ENCODE data around the gene UXS1. TPM values are rescaled to one million over a fixed set of nuclear protein-coding genes. Genes with fewer than 3 reads are reported as not detected.
"Not testable (repeated sequence)": the region's sequence is repeated elsewhere in the genome, so short reads cannot be mapped to it uniquely, and the experiment has no call there.

UXS1 gene
- total RNA-seq, 1 donor: 96.9 TPM

- Histone ChIP-seq H3K27me3 (ENCODE audit: insufficient read depth, low read length) (no peaks in the 10 kb centered on the region), H3K4me1 (ENCODE audit: insufficient read depth, low read length) (peaks cover 14% of the 10 kb centered on the region), H3K9me3 (ENCODE audit: low read depth, low read length) (no peaks in the 10 kb centered on the region), H3K4me3 (ENCODE audit: low read length) (no peak overlapping the region)
These were observed 55.4 kb downstream of the UXS1 start for GRCh38 chr2:106138543-106139237.

- no peak overlapping the region for H3K4me3 ChIP-seq (ENCODE audit: low read length)
- peaks cover 14% of the 10 kb centered on the region for H3K4me1 ChIP-seq (ENCODE audit: insufficient read depth, low read length)
- no peaks in the 10 kb centered on the region for H3K9me3 ChIP-seq (ENCODE audit: low read depth, low read length)
- no peaks in the 10 kb centered on the region for H3K27me3 ChIP-seq (ENCODE audit: insufficient read depth, low read length)
These were observed 56.2 kb downstream of the UXS1 start for GRCh38 chr2:106137731-106138521.

DNA sequence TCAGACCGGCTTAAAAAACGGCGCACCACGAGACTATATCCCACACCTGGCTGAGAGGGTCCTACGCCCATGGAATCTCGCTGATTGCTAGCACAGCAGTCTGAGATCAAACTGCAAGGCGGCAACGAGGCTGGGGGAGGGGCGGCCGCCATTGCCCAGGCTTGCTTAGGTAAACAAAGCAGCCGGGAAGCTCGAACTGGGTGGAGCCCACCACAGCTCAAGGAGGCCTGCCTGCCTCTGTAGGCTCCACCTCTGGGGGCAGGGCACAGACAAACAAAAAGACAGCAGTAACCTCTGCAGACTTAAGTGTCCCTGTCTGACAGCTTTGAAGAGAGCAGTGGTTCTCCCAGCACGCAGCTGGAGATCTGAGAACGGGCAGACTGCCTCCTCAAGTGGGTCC is 62.9 kb downstream of the UXS1 start:
- H3K9me3 ChIP-seq (ENCODE audit: low read depth, low read length); H3K4me3 ChIP-seq (ENCODE audit: low read length); H3K4me1 ChIP-seq (ENCODE audit: insufficient read depth, low read length); H3K27me3 ChIP-seq (ENCODE audit: insufficient read depth, low read length): not testable (repeated sequence)

DNA sequence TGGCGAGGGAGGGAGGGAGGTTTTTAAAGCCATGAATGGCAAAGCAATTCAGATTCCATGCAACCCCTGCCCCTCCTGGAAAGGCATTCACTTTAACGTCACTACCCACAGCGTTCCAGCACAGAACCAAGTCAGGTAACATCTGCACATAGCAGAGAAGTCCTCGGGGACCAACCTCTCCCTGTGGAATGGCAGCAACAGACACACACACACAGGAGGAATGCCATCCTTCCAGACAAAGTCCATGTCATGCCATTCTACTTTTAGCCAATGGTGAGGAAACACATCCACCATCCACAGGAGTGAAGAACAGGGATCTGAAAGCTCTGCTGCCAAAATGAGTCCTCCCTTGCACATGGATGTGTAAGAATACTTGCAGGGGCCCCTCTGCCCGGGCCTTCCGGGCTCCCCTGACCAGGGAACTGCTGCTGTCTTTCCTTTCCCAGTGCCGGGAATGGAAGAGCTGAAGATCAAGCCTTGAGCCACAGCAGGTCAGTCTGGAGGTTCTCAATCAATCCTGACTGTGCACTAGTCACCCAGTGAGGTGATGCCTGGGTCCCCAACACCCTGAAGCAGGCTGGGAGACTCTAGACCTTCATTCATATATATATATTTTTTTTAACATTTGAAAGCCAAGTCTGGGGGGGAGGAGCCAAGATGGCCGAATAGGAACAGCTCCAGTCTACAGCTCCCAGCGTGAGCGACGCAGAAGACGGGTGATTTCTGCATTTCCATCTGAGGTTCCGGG is 63.7 kb downstream of the UXS1 start:
- Histone ChIP-seq H3K4me1 (ENCODE audit: insufficient read depth, low read length) (no peaks in the 10 kb centered on the region), H3K27me3 (ENCODE audit: insufficient read depth, low read length) (no peaks in the 10 kb centered on the region), H3K9me3 (ENCODE audit: low read depth, low read length) (no peaks in the 10 kb centered on the region), H3K4me3 (ENCODE audit: low read length) (no peak overlapping the region)

- no peaks in the 10 kb centered on the region for H3K4me1 ChIP-seq (ENCODE audit: insufficient read depth, low read length)
- H3K27me3 ChIP-seq (ENCODE audit: insufficient read depth, low read length): no peaks in the 10 kb centered on the region
- H3K4me3 ChIP-seq (ENCODE audit: low read length): no peak overlapping the region
- H3K9me3 ChIP-seq (ENCODE audit: low read depth, low read length): no peaks in the 10 kb centered on the region
These were observed 64.5 kb downstream of the UXS1 start for GRCh38 chr2:106129592-106129991.

- Histone ChIP-seq H3K9me3 (ENCODE audit: low read depth, low read length) (no peaks in the 10 kb centered on the region), H3K27me3 (ENCODE audit: insufficient read depth, low read length) (no peaks in the 10 kb centered on the region), H3K4me1 (ENCODE audit: insufficient read depth, low read length) (no peaks in the 10 kb centered on the region), H3K4me3 (ENCODE audit: low read length) (no peak overlapping the region)
These were observed 65.0 kb downstream of the UXS1 start for GRCh38 chr2:106129150-106129549.

DNA sequence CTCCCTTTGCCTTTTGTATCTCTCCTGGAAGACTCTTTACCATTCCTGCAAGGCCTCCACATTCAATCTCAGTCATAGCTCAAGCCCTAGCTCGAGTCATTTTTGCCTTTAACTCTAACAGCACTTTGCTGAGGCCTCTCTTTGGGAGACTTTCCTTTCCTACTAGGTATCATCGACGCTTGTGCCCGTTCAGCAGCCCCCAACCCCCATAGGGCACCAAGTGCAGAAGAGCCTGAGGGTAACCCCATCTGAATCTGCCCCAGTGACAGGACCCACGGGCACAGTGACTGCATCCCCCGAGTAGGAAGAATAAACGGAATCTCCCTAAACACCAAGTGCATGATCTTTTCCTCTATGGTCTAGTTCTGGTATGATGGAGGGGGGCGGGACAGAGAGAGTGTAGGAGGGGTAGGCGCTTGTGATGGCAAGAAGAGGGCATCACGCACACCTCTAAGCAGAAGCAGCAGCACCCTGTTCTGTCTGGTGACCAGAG is 66.3 kb downstream of the UXS1 start:
- H3K27me3 ChIP-seq (ENCODE audit: insufficient read depth, low read length): no peaks in the 10 kb centered on the region
- no peak overlapping the region for H3K4me3 ChIP-seq (ENCODE audit: low read length)
- H3K9me3 ChIP-seq (ENCODE audit: low read depth, low read length): no peaks in the 10 kb centered on the region
- H3K4me1 ChIP-seq (ENCODE audit: insufficient read depth, low read length): no peaks in the 10 kb centered on the region

DNA sequence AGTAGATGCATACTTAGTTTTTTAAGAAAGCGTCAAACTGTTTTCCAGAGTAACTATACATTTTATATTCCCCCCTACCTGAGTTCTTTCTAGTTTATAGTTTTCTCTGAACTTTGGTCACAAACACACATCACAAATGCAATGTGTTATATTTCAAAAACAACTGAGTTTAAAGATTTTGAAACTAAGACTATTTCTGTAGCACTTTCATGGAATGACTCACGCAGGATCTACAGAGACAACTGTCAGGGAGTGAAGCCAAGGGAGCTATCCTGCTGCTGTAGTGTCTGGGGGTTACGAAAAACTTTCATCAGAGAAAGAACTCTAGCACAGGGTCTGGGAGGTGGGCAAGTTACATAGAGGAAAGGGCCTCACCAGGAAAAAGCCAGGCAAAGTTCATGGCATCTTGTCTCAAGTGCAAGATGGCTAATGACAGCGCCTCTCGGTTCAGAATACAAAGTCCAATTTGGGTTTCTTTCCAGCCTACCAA is 66.8 kb downstream of the UXS1 start:
- Histone ChIP-seq H3K4me1 (ENCODE audit: insufficient read depth, low read length) (no peaks in the 10 kb centered on the region), H3K4me3 (ENCODE audit: low read length) (no peak overlapping the region), H3K27me3 (ENCODE audit: insufficient read depth, low read length) (no peaks in the 10 kb centered on the region), H3K9me3 (ENCODE audit: low read depth, low read length) (no peaks in the 10 kb centered on the region)

DNA sequence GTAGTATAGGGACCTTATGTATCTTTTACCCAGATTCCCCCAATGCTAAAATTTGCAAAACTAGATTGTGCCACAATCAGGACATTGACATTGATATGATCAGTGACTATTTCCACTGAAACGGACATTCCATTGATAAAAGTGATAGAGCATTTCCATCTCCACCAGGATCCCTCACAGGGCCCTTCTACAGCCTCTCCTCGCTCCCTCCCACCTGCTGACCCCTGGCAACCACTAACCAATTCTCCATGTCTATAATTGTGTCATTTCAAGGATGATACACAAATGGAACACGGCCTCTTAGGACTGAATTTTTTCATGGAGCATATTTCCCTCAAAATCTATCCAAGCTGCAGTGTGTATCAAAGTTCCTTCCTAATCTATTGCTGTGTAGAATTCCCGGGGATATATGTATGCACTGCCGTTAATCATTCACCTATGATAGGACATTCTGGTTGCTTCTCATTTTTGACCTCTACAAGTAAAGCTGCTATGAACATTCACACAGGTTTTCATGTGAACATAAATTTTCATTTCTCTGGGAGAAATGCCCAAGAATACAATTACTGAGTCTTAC is 67.3 kb downstream of the UXS1 start:
- H3K4me1 ChIP-seq (ENCODE audit: insufficient read depth, low read length): no peaks in the 10 kb centered on the region
- H3K27me3 ChIP-seq (ENCODE audit: insufficient read depth, low read length): no peaks in the 10 kb centered on the region
- no peaks in the 10 kb centered on the region for H3K9me3 ChIP-seq (ENCODE audit: low read depth, low read length)

GRCh38 chr2:106126295-106126694 is 67.8 kb downstream of the UXS1 start:
- Histone ChIP-seq H3K9me3 (ENCODE audit: low read depth, low read length) (no peaks in the 10 kb centered on the region), H3K27me3 (ENCODE audit: insufficient read depth, low read length) (no peaks in the 10 kb centered on the region), H3K4me1 (ENCODE audit: insufficient read depth, low read length) (no peaks in the 10 kb centered on the region), H3K4me3 (ENCODE audit: low read length) (no peak overlapping the region)

More for the DNA sequence above, 67.3 kb downstream of the UXS1 start:
- H3K4me3 ChIP-seq (ENCODE audit: low read length): no peak overlapping the region

DNA sequence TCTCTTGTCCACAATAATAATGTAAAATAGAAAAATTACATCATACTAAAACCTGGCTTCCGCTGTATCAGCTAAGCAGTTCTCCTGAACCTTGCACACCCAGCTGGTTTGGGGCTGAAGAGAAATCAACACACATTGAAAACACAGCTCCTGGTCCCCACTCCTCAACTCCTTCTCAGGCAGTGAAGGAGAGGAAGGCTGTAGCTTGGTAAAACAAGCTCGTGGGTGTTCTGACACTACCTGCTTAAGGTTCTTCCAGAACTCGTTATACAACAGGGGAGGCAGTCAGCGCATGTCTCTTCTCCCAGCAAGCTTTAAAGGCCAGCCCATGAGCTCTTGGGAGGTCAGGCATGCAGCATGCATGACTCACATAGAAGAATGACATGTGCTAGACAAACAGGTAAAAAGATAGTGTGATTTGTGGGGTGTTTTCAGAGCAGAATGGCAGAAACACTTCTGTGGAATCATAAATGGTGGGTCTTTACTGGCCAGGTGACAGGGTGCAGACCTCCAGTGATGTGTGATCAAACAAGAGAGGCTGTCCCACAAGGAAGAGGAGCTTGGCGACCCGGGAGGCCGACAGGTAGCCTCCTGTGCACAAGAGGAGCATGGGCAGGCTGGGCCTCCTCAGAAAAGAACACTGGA is 69.1 kb downstream of the UXS1 start:
- Histone ChIP-seq H3K4me1 (ENCODE audit: insufficient read depth, low read length) (no peaks in the 10 kb centered on the region), H3K27me3 (ENCODE audit: insufficient read depth, low read length) (no peaks in the 10 kb centered on the region), H3K4me3 (ENCODE audit: low read length) (no peak overlapping the region), H3K9me3 (ENCODE audit: low read depth, low read length) (no peaks in the 10 kb centered on the region)

DNA sequence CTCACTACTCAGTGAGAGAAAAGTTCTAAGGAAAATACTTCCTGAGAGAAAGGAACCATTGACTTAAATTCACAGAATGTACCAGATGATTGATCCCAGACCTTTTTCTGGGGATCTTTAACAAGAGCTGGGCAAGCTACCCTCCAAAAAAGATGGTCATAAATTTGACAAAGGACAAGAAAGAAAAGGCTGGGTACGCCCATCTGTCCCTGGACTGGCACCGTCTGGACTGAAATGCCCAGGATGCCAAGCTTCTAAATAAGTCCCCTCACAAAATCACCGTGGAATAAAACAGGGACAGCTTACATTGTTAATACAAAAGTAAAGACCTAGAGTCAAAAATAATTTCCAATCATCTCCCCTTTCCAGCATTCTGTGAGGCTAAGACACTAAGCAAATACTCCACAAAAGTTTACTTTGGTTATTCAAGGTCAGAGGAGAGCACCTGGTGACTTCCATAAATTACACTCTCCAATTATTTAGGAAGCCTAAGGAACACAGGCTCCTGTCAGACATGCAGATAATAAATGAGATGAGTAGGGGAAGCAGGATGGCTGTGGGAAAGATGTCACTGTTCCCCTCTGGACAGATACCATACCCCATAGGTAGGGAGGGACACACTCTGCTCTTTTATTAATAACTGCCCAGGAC is 69.9 kb downstream of the UXS1 start:
- H3K4me1 ChIP-seq (ENCODE audit: insufficient read depth, low read length): no peaks in the 10 kb centered on the region
- H3K27me3 ChIP-seq (ENCODE audit: insufficient read depth, low read length): no peaks in the 10 kb centered on the region
- H3K9me3 ChIP-seq (ENCODE audit: low read depth, low read length): no peaks in the 10 kb centered on the region

GRCh38 chr2:106122157-106122556 is 71.9 kb downstream of the UXS1 start:
- Histone ChIP-seq H3K9me3 (ENCODE audit: low read depth, low read length) (no peaks in the 10 kb centered on the region), H3K4me1 (ENCODE audit: insufficient read depth, low read length) (no peaks in the 10 kb centered on the region), H3K4me3 (ENCODE audit: low read length) (no peak overlapping the region), H3K27me3 (ENCODE audit: insufficient read depth, low read length) (no peaks in the 10 kb centered on the region)

More for the DNA sequence above, 69.9 kb downstream of the UXS1 start:
- no peak overlapping the region for H3K4me3 ChIP-seq (ENCODE audit: low read length)

DNA sequence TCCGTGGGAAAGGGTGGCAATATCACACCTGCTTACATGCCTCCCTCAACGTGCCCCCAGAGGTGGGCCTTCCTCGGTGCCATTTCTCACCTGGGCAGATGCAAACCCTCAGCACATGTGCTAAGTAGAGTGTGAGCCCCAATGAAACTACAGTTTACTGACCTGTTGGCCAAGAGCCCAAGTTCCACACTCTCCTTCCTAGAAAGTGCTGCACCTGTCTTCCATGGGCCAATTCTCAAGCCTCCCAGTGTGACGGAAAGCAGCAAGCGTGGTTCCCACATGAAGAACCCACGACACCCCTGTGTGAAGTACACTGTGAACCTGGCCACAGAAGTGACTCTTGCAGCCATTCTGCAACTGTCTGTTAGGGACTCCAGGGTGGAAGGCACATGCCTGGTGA is 73.7 kb downstream of the UXS1 start:
- Histone ChIP-seq H3K4me1 (ENCODE audit: insufficient read depth, low read length) (no peaks in the 10 kb centered on the region), H3K4me3 (ENCODE audit: low read length) (no peak overlapping the region), H3K9me3 (ENCODE audit: low read depth, low read length) (no peaks in the 10 kb centered on the region), H3K27me3 (ENCODE audit: insufficient read depth, low read length) (no peaks in the 10 kb centered on the region)
